ENCODE data around the gene GNMT.

Gene GNMT

DNA sequence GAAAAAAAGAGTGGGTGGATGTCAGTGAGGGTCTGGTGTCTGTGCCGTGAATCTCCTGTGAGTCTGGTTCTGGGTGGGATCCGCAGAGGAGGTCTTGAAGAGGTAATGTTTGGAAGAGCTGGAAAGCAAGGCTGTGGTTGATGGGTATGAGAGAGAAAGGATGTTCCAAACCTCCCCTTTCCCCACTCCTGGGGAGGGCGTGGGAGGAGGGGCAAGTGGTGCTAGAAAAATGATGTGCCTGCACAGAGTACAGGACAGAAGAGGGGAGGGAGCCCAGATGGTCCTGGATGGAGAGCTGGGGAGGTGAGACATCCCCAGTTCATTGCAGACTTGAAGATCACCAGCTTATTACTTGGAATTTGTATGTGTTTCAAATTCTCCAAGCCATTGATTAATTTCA, 28.1 kb upstream of the GNMT start:
- Histone ChIP-seq H3K27ac (peak overlapping the region; percentile 100), H3K36me3 (peaks cover 38% of the 10 kb centered on the region), H3K27me3 (no peaks in the 10 kb centered on the region), H3K9me3 (no peaks in the 10 kb centered on the region), H3K4me1 (ENCODE audit: control insufficient read depth in 1 of 2, insufficient read depth in 1 of 2, low read depth in 1 of 2, low read length in 1 of 2) (peaks cover 64 to 72% of the 10 kb centered on the region in 2 experiments), H3K4me3 (ENCODE audit: low read depth in 1 of 2, low read length in 1 of 2) (peak overlapping the region; percentile 79 to 100)
- TF ChIP-seq, protein P1, sequence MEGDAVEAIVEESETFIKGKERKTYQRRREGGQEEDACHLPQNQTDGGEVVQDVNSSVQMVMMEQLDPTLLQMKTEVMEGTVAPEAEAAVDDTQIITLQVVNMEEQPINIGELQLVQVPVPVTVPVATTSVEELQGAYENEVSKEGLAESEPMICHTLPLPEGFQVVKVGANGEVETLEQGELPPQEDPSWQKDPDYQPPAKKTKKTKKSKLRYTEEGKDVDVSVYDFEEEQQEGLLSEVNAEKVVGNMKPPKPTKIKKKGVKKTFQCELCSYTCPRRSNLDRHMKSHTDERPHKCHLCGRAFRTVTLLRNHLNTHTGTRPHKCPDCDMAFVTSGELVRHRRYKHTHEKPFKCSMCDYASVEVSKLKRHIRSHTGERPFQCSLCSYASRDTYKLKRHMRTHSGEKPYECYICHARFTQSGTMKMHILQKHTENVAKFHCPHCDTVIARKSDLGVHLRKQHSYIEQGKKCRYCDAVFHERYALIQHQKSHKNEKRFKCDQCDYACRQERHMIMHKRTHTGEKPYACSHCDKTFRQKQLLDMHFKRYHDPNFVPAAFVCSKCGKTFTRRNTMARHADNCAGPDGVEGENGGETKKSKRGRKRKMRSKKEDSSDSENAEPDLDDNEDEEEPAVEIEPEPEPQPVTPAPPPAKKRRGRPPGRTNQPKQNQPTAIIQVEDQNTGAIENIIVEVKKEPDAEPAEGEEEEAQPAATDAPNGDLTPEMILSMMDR (IDR thresholded peaks at IDR 0.05): no peak

DNA sequence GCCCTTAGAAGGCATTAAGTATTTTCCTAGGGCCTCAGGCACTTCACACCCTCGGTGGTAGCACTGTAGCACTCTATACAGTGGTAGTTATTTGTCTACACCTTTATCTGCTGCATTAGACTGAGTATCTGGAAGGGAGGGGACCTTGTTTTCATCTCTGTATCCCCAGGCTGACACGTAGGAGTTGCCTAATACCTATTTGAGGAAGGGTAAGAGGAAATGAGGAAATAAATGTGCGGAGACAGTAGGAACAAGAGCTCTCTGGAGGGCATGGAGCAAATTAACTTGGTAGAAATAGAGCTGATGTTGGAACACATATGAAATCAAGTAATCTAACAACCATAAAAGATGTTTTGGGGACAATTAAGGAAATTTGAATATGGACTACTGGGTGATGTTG, 27.3 kb upstream of the GNMT start:
- TF ChIP-seq, protein P1 (IDR thresholded peaks at IDR 0.05): peak; percentile 25
- peaks cover 46% of the 10 kb centered on the region for H3K36me3 ChIP-seq
- no peaks in the 10 kb centered on the region for H3K9me3 ChIP-seq
- peak overlapping the region; percentile 79 to 100 for H3K4me3 ChIP-seq (ENCODE audit: low read depth in 1 of 2, low read length in 1 of 2)
- H3K4me1 ChIP-seq (ENCODE audit: control insufficient read depth in 1 of 2, insufficient read depth in 1 of 2, low read depth in 1 of 2, low read length in 1 of 2): peaks cover 61 to 68% of the 10 kb centered on the region in 2 experiments
- H3K27ac ChIP-seq: peak overlapping the region; percentile 100
- H3K27me3 ChIP-seq: no peaks in the 10 kb centered on the region

- Histone ChIP-seq H3K27ac (peak overlapping the region; percentile 100), H3K36me3 (peaks cover 67% of the 10 kb centered on the region), H3K4me1 (ENCODE audit: control insufficient read depth in 1 of 2, insufficient read depth in 1 of 2, low read depth in 1 of 2, low read length in 1 of 2) (peaks cover 53 to 57% of the 10 kb centered on the region in 2 experiments), H3K4me3 (ENCODE audit: low read depth in 1 of 2, low read length in 1 of 2) (peak overlapping the region in 1 of 2 experiments; percentile 100), H3K27me3 (no peaks in the 10 kb centered on the region), H3K9me3 (no peaks in the 10 kb centered on the region)
- TF ChIP-seq, protein P1 (IDR thresholded peaks at IDR 0.05): no peak
Observed at GRCh38 chr6:42935322-42935721, 25.2 kb upstream of the GNMT start.

GRCh38 chr6:42936398-42936797, 24.2 kb upstream of the GNMT start:
- peaks cover 43 to 46% of the 10 kb centered on the region in 2 experiments for H3K4me1 ChIP-seq (ENCODE audit: control insufficient read depth in 1 of 2, insufficient read depth in 1 of 2, low read depth in 1 of 2, low read length in 1 of 2)
- H3K27me3 ChIP-seq: no peaks in the 10 kb centered on the region
- no peak overlapping the region for H3K4me3 ChIP-seq (ENCODE audit: low read depth in 1 of 2, low read length in 1 of 2)
- H3K9me3 ChIP-seq: no peaks in the 10 kb centered on the region
- TF ChIP-seq, protein P1 (IDR thresholded peaks at IDR 0.05): no peak
- H3K27ac ChIP-seq: peak overlapping the region; percentile 100
- H3K36me3 ChIP-seq: peaks cover 76% of the 10 kb centered on the region

- Histone ChIP-seq H3K4me1 (ENCODE audit: control insufficient read depth in 1 of 2, insufficient read depth in 1 of 2, low read depth in 1 of 2, low read length in 1 of 2) (peaks cover 29 to 32% of the 10 kb centered on the region in 2 experiments), H3K36me3 (peaks cover 83% of the 10 kb centered on the region), H3K27ac (peak overlapping the region; percentile 56), H3K4me3 (ENCODE audit: low read depth in 1 of 2, low read length in 1 of 2) (no peak overlapping the region), H3K9me3 (no peaks in the 10 kb centered on the region), H3K27me3 (no peaks in the 10 kb centered on the region)
- TF ChIP-seq, protein P1 (IDR thresholded peaks at IDR 0.05): no peak
Observed at GRCh38 chr6:42937548-42938427, 22.8 kb upstream of the GNMT start.
